IPS-20b (cell line): Measurements from ENCODE around the gene SYTL4.
"Not testable (repeated sequence)": the region's sequence is repeated elsewhere in the genome, so short reads cannot be mapped to it uniquely, and the experiment has no call there.

Experiments used
- H3K27ac ChIP-seq: one replicate; pipeline ENCODE4 v1.5.1; 2013; ENCODE audit warnings: low read length
- H3K27me3 ChIP-seq: 2 replicates; pipeline ENCODE4 v1.6.1; 2013; ENCODE audit warnings: mild to moderate bottlenecking, low read length, inconsistent platforms; ENCODE audit not compliant: insufficient read depth
- H3K36me3 ChIP-seq: 2 replicates; pipeline ENCODE4 v1.6.1; 2013; ENCODE audit warnings: low read depth, mild to moderate bottlenecking, inconsistent platforms, low read length, moderate library complexity; ENCODE audit not compliant: insufficient read depth
- H3K4me1 ChIP-seq: 2 replicates; pipeline ENCODE4 v1.6.1; 2013; ENCODE audit warnings: mild to moderate bottlenecking, control low read depth, inconsistent platforms, low read length, moderate library complexity; ENCODE audit not compliant: insufficient read depth
- H3K4me3 ChIP-seq: 2 replicates; pipeline ENCODE4 v1.5.1; 2013; ENCODE audit warnings: mild to moderate bottlenecking, low read length, inconsistent platforms
- H3K9ac ChIP-seq: 2 replicates; pipeline ENCODE4 v1.6.1; 2013; ENCODE audit warnings: low read depth, mild to moderate bottlenecking, inconsistent platforms, low read length, moderate library complexity
- H3K9me3 ChIP-seq: 2 replicates; pipeline ENCODE4 v1.6.1; 2013; ENCODE audit warnings: mild to moderate bottlenecking, low read depth, low read length, inconsistent platforms; ENCODE audit not compliant: insufficient read depth

The SYTL4 gene

DNA sequence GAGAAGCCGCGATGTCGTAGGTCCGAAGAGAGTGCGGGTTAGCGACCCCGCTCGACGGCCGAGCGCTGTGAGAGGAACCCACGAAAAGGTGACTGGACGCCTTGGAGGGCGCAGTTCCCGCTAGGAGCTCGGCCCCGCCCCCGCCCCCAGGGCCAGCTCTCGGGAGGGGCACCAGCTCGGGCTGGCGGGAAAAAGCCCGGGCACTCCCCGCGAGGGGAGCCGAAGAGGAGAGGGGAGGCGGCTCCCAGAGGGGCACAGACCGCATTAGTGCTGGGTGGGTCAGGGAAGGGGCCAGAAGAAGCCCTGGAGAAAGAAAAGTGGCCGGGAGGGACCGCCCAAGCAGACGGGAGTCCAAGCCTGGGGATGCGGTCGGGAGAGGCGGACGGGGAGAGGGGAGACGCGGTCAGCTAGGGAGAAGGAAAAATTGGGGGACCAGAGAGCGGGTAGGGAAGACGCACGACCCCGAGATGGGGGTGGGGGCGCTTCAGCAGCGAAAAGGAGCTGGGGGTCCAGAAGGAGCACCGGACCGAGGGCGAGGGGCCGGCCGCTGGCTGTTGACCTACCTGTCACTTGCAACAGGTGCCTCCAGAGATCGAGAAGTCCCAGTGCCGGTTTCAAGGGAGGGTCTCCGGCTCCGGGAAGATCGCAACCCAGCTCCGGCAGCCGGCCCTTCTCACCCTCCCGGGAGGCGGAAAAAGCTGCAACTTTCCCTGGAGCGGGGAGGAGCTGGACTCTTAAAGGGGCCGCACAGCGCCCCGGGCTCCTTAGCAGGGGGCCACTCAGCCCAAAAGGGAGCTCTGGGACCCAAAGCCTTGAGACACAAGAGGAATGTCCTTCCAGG lies at the start of gene SYTL4:
TSS of gene SYTL4 (minus strand) at position 681 of the 841 bp plus-strand sequence. CDS start 30,084 bp downstream, outside the sequence.
- no peaks in the 10 kb centered on the region for H3K4me1 ChIP-seq
- no peak within 1 kb of the TSS for H3K27ac ChIP-seq
- H3K9ac ChIP-seq = no peak within 1 kb of the TSS
- H3K36me3 ChIP-seq = no peaks in the 10 kb centered on the region
- H3K9me3 ChIP-seq = no peaks in the 10 kb centered on the region
- H3K4me3 ChIP-seq = peak within 1 kb of the TSS; percentile 69
- H3K27me3 ChIP-seq = peaks cover 47% of the 10 kb centered on the region

DNA sequence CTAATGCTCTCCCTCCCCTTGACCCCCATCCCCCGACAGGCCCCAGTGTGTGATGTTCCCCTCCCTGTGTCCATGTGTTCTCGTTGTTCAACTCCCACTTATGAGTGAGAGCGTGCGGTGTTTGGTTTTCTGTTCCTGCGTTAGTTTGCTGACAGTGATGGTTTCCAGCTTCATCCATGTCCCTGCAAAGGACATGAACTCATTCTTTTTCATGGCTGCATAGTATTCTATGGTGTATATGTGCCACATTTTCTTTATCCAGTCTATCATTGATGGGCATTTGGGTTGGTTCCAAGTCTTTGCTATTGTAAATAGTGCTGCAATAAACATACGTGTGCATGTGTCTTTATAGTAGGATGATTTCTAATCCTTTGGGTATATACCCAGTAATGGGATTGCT lies 37.5 kb upstream of the SYTL4 start:
- H3K9ac ChIP-seq, H3K4me3 ChIP-seq, H3K27me3 ChIP-seq, H3K4me1 ChIP-seq, H3K36me3 ChIP-seq, H3K9me3 ChIP-seq, H3K27ac ChIP-seq: not testable (repeated sequence)

DNA sequence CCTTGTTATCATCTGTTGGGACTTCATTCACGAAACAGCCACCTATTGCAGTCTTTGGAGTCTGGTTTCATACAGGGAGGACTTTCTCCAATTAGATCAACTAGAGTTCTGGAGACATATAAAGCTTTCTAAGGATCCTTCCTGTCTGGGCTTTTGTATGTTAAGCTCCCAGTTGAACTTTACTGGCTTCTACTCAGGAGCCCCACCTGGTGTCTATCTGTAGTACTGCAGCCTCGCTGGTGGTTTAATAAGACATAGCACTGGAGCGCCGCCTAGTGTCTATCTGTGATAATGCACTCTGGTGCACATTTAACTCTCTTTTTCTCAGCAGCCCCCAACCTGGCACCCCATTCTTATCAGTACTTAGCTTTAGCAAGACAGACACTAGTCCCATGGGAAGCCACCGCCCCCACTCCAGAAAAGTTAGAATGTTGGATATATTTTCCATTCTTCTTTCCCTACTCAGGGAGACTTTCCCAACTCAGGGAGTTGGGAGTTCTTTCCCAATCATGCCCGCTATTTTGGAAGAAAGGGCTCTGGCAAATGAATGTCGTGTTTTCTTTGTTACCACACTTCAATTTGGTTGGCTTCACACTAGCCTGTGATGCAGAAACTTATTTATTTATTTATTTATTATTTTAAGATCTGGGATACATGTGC lies 36.9 kb upstream of the SYTL4 start:
- no peak overlapping the region for H3K4me3 ChIP-seq
- no peak overlapping the region for H3K27ac ChIP-seq
- no peak overlapping the region for H3K9ac ChIP-seq
- H3K4me1 ChIP-seq = no peaks in the 10 kb centered on the region
- no peaks in the 10 kb centered on the region for H3K9me3 ChIP-seq
- H3K27me3 ChIP-seq = no peaks in the 10 kb centered on the region
- H3K36me3 ChIP-seq = no peaks in the 10 kb centered on the region

DNA sequence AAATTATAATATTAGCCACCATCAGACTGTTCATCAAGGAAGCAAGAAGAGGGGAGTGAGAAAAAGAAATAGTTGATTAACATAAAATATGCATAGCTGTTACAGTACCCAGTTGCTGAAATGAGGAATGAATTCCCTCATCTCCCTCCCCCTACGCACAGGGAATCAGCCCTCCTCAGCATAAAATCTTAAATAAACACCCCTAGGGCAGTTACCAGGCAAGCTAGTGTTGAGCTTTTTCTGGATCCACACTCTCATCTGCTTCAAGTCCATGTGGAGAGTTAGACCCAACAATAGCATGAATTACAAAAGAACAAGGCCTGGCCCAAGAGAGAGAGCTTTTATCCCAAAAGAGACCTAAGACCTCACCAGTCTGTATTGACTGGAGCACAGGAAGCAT lies 19.0 kb upstream of the SYTL4 start:
- H3K4me3 ChIP-seq = no peak overlapping the region

DNA sequence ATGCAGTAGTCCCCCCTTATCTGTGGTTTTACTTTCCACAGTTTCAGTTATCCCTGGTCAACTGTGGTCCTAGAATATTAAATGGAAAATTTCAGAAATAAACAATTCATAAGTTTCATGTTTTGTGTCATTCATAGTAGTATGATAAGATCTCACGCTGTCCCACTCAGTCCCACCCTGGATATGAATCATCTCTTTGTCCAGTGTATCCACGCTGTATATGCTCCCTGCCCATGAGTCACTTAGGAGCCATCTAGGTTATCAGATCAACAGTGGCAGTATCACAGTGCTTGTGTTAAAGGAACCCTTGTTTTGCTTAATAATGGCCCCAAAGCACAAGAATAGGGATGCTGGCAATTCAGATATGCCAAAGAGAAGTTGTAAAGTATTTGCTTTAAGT lies 16.2 kb upstream of the SYTL4 start:
- no peaks in the 10 kb centered on the region for H3K27me3 ChIP-seq
- no peak overlapping the region for H3K9ac ChIP-seq

More for the DNA sequence above, 19.0 kb upstream of the SYTL4 start:
- H3K36me3 ChIP-seq = no peaks in the 10 kb centered on the region
- no peaks in the 10 kb centered on the region for H3K4me1 ChIP-seq
- no peaks in the 10 kb centered on the region for H3K9me3 ChIP-seq
- H3K9ac ChIP-seq = no peak overlapping the region
- H3K27ac ChIP-seq = no peak overlapping the region
- H3K27me3 ChIP-seq = no peaks in the 10 kb centered on the region

DNA sequence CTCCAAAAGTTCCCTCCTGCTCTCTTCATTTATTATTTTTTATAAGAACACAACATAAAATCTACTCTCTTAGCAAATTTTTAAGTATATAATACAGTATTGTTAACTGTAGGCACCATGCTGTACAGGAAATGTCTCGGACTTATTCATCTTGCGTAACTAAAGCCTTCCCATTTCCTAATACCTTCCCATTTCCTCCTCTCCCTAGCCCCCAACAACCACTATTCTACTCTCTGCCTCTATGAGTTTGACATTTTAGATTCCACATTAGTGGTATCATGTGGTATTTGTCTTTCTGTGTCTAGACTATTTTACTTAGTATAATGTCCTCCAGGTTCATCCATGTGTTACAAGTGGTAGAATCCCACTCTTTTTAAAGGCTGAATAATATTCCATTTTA lies 15.8 kb upstream of the SYTL4 start:
- no peaks in the 10 kb centered on the region for H3K9me3 ChIP-seq
- H3K4me1 ChIP-seq = no peaks in the 10 kb centered on the region
- no peaks in the 10 kb centered on the region for H3K27me3 ChIP-seq
- no peak overlapping the region for H3K27ac ChIP-seq
- no peak overlapping the region for H3K4me3 ChIP-seq
- no peaks in the 10 kb centered on the region for H3K36me3 ChIP-seq
- no peak overlapping the region for H3K9ac ChIP-seq

More for the DNA sequence above, 16.2 kb upstream of the SYTL4 start:
- Histone ChIP-seq H3K4me1 (no peaks in the 10 kb centered on the region), H3K27ac (no peak overlapping the region), H3K9me3 (no peaks in the 10 kb centered on the region), H3K36me3 (no peaks in the 10 kb centered on the region), H3K4me3 (no peak overlapping the region)

DNA sequence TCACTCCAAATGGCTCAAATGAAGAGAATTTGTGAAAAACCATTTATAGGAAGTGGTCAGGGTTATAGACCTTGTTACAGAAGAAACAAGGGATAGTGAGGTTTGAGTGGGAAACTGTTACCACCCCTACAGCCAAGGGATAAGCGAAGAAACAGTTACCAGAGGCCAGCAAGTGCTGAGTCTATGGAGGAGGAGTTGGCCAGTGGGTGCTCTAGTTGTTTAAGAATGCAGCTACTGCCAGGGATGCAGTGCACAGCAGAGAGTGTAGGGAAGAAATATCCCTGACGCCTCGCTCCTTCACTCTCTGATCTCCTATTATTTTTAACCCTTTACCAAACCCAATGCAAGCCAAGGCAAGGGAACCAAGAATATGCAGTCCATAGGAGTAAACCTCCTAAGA lies 15.2 kb upstream of the SYTL4 start:
- no peaks in the 10 kb centered on the region for H3K9me3 ChIP-seq
- H3K9ac ChIP-seq = no peak overlapping the region
- H3K36me3 ChIP-seq = no peaks in the 10 kb centered on the region
- no peaks in the 10 kb centered on the region for H3K4me1 ChIP-seq
- no peak overlapping the region for H3K4me3 ChIP-seq
- H3K27me3 ChIP-seq = no peaks in the 10 kb centered on the region
- no peak overlapping the region for H3K27ac ChIP-seq

DNA sequence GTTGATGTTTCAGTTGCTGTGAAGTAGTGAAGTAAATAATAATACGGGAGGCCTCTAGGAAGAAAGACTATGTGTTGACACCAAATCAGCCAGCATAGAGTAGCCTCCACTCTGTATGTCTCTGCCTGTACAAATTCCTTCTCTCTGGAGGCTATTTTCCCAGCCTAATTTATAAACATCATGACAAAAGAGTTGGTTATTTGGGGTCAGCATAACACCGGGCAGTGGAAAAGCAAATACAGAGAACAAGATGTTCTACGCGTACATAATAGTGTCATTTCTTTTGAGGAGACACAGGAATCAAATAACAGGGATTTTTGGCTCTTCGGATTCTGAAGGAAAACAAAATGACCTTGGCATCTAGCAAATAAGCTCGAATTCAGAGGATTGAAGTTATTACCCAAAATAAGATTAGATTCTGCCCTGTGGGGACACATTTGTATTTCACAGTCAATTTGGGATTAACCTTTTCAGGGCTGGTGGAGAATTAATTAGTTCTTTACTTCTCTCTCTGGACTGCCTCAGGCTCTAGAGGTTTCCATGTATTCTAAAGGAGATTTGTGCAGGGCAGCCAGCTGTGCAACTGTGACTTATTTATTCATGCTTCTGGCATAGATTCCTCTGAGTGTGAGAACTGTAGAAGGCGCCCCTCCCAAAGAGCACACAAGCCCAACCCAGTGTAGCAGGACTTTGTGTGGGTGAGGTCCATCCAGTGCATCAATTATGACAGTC lies 14.1 kb upstream of the SYTL4 start:
- Histone ChIP-seq H3K36me3 (no peaks in the 10 kb centered on the region), H3K9ac (no peak overlapping the region), H3K4me1 (no peaks in the 10 kb centered on the region), H3K27me3 (no peaks in the 10 kb centered on the region), H3K27ac (no peak overlapping the region), H3K9me3 (no peaks in the 10 kb centered on the region), H3K4me3 (no peak overlapping the region)

DNA sequence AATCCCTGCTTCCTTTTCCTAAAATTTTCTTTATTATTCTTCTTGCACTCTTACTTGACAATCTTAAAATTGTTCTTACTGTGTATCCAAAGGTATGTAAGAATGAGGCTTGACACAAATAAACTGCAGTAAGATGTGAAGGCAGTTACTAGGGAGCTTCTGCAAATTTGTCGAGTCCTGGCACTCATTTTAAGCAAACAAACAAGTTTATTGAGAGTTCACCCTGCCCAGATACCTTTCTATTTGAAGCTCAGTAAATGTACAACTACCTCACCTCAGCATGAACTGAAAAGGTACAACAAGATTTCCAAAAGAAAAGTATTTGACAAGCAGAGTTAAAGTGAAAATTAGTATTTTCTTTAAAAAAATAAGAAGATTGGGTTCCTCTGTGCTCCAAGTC lies 13.3 kb upstream of the SYTL4 start:
- Histone ChIP-seq H3K9ac (no peak overlapping the region), H3K4me1 (no peaks in the 10 kb centered on the region), H3K27ac (no peak overlapping the region), H3K36me3 (no peaks in the 10 kb centered on the region), H3K27me3 (no peaks in the 10 kb centered on the region), H3K4me3 (no peak overlapping the region), H3K9me3 (no peaks in the 10 kb centered on the region)

DNA sequence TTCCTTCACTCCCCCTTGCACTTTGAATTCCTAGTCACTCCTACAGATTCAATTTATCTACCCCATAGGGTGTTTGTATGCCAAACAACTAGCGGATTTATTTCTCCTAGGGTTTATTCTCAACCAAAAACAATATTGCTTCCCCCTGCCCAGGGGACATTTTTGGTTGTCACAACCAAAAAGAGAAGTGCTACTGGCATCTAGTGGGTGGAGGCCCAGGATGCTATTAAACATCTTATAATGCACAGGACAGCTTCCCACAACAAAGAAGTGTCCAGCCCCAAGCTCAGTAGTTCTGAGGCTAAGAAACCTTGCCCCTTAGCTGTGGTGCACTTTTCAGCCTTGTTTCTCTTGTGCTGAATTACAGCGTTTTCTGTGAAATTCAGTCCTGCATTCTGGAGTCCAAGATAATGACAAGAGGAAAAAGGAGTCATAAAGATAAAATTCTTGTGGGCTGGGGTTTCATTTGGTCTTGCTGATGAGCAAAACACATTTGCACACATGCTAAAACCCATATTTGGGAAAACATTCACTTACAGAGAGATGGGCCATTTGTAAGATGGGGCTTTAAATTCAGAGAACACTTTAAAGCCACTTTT lies 11.2 kb upstream of the SYTL4 start:
- Histone ChIP-seq H3K27me3 (no peaks in the 10 kb centered on the region), H3K4me3 (no peak overlapping the region), H3K36me3 (no peaks in the 10 kb centered on the region), H3K4me1 (no peaks in the 10 kb centered on the region), H3K9ac (no peak overlapping the region), H3K27ac (no peak overlapping the region), H3K9me3 (no peaks in the 10 kb centered on the region)

DNA sequence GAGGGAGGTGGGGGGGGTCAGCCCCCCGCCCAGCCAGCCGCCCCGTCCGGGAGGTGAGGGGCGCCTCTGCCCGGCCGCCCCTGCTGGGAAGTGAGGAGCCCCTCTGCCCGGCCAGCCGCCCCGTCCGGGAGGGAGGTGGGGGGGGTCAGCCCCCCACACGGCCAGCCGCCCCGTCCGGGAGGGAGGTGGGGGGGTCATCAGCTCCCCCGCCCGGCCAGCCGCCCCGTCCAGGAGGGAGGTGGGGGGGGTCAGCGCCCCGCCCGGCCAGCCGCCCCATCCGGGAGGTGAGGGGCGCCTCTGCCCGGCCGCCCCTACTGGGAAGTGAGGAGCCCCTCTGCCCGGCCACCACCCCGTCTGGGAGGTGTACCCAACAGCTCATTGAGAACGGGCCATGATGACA lies 7.9 kb downstream of the SYTL4 start:
- not testable (repeated sequence) for H3K9me3 ChIP-seq, H3K36me3 ChIP-seq, H3K27me3 ChIP-seq

More for the DNA sequence above, 7.9 kb downstream of the SYTL4 start:
- not testable (repeated sequence) for H3K27ac ChIP-seq, H3K4me1 ChIP-seq, H3K4me3 ChIP-seq, H3K9ac ChIP-seq
